HL-60 (cell line): Measurements from ENCODE around the gene KPRP.

ENCODE experiments used
- CTCF ChIP-seq: IDR thresholded peaks from one replicate; pipeline ENCODE4 v1.5.1; 2011; ENCODE audit warnings: low read length, control low read depth, inconsistent platforms; ENCODE audit not compliant: insufficient read depth
- REST ChIP-seq: IDR thresholded peaks from 2 replicates; pipeline ENCODE4 v1.6.1; 2012; ENCODE audit warnings: low read depth; ENCODE audit not compliant: insufficient replicate concordance

- TF ChIP-seq REST (no peak), CTCF (no peak)
Observed at GRCh38 chr1:152745765-152746444, 11.9 kb upstream of the KPRP start.
